AG04449 (cell line): ENCODE results near the gene RICTOR.

ENCODE experiments used
- CTCF ChIA-PET: fragments of 350-600 bp; formaldehyde crosslinking; extraction: SDS; loops from one replicate; lab custom pipeline; 2021; ENCODE audit warnings: antibody characterized with exemption; lab: Yijun Ruan, JAX
- POLR2A ChIA-PET: fragments of 400-600, 350-600 bp; formaldehyde crosslinking; extraction: SDS; loops from one replicate; lab custom pipeline; 2020; ENCODE audit warnings: antibody characterized with exemption, inconsistent platforms; lab: Yijun Ruan, JAX
- DNase-seq: peaks from one replicate; pipeline ENCODE4 v3.0.0-alpha.2; 2010; ENCODE audit warnings: low read depth, low spot score
- H3K4me3 ChIP-seq: 2 replicates; pipeline ENCODE4 v1.5.1; 2011; ENCODE audit warnings: low read depth, mild to moderate bottlenecking, control low read depth, low read length
- CTCF ChIP-seq: IDR thresholded peaks from one replicate; pipeline ENCODE4 v1.5.1; 2011; ENCODE audit warnings: mild to moderate bottlenecking, moderate library complexity, low read length, control low read depth, inconsistent platforms; ENCODE audit not compliant: insufficient read depth; ENCODE audit errors: missing control alignments

RICTOR gene

GRCh38 chr5:38936269-38936668 lies 137.9 kb downstream of the RICTOR start:
- ChIA-PET CTCF (interaction anchor here (0.6 kb wide), 1 partner anchor 12 kb away, joined by 3 read pairs; no protein-coding TSS in a partner anchor), POLR2A (no interaction called here)
- DNase-seq, result no peak
- H3K4me3 ChIP-seq, result no peak overlapping the region
- no peak for TF ChIP-seq CTCF

- H3K4me3 ChIP-seq, result no peak overlapping the region
- TF ChIP-seq CTCF, result no peak
- ChIA-PET CTCF (interaction anchor here (0.6 kb wide), 1 partner anchor 13 kb away, joined by 3 read pairs; no protein-coding TSS in a partner anchor), POLR2A (no interaction called here)
- no peak for DNase-seq
These were observed 138.8 kb downstream of the RICTOR start for GRCh38 chr5:38935437-38935836.

- ChIA-PET POLR2A (no interaction called here), CTCF (no interaction called here)
- H3K4me3 ChIP-seq, result no peak overlapping the region
- no peak for DNase-seq
- no peak for TF ChIP-seq CTCF
These were observed 141.3 kb downstream of the RICTOR start for GRCh38 chr5:38932854-38933408.

- TF ChIP-seq CTCF, result no peak
- CTCF ChIA-PET, result no interaction called here
- POLR2A ChIA-PET, result no interaction called here
- no peak overlapping the region for H3K4me3 ChIP-seq
- no peak for DNase-seq
These were observed 142.5 kb downstream of the RICTOR start for GRCh38 chr5:38931731-38932130.

- H3K4me3 ChIP-seq, result no peak overlapping the region
- POLR2A ChIA-PET, result no interaction called here
- no peak for DNase-seq
- CTCF ChIA-PET, result interaction anchor here (0.7 kb wide), 1 partner anchor 7 kb away, joined by 3 read pairs; no protein-coding TSS in a partner anchor
- no peak for TF ChIP-seq CTCF
These were observed 144.4 kb downstream of the RICTOR start for GRCh38 chr5:38929838-38930237.

- no peak for DNase-seq
- ChIA-PET CTCF (no interaction called here), POLR2A (no interaction called here)
- TF ChIP-seq CTCF, result no peak
- no peak overlapping the region for H3K4me3 ChIP-seq
These were observed 146.7 kb downstream of the RICTOR start for GRCh38 chr5:38927470-38927869.
